HS-5 (cell line): ENCODE results near the gene TMEM59L.
"Not testable (repeated sequence)": the region's sequence is repeated elsewhere in the genome, so short reads cannot be mapped to it uniquely, and the experiment has no call there.

ENCODE experiments used
- DNase-seq: peaks from one replicate; pipeline ENCODE4 v3.0.0-alpha.2; 2012; ENCODE audit warnings: low read depth

TMEM59L gene

DNA sequence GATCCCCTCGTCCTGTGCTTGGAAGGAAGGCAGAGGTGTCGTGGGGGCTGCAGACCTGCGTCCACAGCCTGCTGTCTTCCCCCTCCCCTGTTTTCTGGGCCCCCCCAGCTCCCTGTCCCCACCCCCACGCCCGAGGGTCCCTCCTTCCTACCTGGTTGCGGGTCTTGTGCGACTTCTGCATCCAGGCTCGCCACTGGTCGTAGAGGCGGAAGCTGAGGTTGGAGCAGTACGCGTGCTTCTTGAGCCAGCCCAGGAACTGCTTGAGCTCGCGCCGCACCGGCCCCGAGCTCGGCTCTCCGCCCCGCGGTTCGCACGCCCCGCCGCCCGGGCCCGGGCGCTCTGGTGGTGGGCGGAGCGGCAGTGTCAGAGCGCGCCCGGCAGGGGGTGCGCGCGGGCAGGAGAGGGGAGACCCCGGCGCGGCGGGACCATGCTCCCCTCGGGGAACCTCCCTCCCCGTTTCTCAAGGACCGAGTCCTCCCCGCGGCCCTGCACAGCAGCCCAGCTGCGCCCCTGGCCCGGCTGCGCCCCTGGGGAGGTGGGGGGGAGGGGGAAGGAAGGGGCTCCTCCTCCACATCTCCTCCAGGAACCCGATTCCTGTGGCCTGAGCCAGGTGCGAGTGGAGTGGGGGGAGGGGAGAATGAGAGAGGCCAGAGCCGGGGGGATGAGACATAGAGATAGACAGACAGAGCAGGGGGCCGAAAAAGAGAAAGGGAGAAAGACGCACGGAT is 18.4 kb upstream of the TMEM59L start:
- no peak for DNase-seq

DNA sequence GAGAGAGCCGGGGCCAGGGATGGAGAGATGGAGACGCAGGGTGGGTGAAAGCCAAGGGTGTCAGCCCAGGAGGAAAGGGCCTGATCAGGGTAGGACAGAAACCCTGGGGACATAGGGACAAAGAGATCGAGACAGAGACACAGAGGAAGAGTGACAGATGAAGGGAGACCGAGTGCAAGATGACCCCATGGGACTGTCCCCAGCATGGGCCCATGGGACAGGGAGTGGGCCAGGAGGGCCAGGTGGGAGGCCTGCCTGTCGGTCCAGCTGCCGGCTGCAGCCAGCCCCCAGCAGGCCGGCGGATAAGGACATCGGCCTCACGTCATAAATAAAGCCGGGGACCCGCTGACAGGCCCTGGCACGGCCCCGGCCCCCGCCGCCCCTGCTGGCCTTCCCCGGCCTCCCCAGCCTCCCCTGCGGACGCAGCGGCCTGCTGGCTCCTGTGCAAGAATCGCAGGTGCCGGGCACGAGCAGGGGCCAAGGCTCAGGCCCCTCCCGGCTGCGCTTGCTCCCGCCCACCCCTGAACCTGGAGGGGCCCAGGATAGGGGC is 17.8 kb upstream of the TMEM59L start:
- no peak for DNase-seq

DNA sequence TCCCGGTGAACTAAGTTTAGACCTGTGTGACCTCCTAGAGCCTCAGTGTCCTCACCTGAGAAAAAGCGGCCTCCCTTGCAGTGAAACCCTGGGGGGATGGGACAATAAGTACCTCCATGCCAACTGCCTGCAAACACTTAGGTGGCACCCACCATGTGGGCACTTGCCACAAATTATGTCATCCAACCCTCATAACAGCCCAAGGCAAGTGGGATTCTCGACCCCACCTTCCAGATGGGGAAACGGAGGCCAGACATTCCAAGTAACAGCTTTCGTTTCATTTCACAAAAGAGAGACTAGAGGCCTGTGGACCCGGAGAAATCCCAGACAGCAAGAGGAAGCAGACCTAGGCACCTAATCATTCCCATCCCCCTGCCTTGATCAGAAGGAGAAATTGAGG is 17.2 kb upstream of the TMEM59L start:
- no peak for DNase-seq

DNA sequence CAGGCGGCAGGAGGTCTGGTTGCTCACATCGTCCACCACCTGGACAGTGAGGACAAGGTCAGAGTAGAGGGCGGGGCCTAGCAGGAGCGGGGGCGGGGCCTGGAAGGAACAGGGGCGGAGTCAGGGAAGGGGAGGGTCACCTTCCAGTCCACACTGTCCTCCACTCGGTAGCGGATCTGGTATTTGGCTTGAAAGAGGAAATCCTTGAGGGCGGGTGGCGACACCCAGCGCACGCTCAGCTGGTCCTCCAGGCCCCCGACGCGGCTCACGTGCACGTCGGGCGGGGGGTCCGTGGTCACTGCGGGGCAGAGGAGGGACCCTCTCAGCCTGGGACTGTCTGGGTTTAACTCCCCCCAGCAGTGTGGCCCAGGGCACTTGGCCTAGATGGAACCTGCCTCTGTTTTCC is 15.9 kb upstream of the TMEM59L start:
- no peak for DNase-seq

DNA sequence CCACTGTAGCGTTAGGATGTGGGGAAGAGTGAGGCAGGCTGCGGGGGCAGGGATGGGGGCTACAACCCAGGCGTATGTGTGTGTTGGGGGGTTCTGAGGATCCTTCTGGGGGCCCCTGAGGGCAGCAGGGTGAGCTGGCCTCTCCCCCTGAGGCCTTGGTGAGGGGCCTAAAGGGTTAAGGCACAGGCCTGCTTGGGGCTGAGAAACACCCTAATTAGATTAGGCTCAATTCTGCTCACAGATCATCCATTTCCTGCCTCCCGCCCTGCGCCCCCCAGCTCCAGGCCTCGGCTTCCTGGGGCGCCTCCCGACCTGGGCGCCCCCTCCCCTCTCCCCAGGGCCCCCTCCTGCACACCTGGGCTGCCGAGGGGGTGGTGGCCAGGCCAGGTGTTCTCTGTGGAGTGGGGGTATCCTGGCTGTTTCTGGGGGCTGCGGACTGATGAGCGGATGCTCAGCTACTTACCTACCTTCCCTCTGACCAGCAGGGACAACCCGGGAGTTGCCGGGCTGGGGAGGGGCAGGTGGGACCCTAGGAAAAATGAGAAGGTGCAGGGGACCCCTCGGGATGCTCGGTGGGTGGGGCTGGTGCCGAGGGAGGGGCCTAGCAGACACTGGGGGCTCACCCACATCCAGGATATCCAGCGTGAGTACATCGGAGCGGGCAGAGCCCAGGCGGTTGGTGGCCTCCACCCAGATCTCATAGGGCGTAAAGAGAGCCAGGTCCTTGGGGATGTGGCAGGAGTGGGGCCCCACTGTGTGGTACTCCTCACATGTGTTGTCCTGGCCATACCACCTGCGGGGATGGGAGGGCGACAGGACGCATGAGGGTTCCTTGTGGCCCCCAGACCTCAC is 14.6 kb upstream of the TMEM59L start:
- no peak for DNase-seq

DNA sequence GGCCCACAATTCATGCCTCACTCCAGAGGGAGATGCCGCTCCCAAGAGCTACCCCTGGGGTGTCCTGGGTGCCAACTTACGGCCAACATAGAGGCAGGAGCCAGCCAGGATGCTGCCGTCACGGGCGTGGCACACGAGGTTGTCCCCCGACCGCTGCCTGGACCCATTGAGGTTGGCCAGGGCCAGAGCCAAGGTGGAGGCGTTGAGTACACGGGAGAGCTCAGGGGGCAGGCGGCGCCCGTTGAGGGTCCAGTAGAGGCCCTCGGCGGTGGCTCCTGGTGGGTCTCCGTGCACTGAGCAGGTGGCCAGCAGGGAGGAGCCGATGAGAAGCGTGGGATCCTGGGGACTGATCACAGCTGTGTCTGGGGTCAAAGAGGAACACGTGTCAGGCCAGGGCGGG is 13.2 kb upstream of the TMEM59L start:
- no peak for DNase-seq

DNA sequence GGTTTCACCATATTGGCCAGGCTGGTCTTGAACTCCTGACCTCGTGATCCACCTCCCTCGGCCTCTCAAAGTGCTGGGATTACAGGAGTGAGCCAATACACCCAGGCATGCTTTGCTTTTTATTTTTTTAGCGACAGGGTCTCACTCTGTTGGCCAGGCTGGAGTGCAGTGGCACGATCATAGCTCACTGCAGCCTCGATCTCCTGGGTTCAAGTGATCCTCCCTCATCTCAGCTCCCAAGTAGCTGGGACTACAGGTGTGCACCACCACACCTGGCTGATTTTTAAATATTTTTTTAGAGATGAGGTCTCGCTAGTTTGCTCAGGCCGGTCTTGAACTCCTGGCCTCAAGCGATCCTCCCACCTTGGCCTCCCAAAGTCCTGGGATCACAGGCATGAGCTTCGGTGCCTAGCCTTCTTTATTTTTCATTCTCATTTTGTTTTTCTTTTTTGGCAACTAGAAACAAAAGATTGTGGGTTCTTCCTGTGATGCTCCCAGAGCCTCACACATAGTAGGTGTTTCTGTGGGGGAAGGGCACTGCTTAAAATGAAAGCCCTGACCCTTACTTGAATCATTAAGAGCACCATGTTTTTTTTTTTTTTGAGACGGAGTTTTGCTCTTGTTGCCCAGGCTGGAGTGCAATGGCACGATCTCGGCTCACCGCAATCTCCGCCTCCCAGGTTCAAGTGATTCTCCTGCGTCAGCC is 11.8 kb upstream of the TMEM59L start:
- not testable (repeated sequence) for DNase-seq

DNA sequence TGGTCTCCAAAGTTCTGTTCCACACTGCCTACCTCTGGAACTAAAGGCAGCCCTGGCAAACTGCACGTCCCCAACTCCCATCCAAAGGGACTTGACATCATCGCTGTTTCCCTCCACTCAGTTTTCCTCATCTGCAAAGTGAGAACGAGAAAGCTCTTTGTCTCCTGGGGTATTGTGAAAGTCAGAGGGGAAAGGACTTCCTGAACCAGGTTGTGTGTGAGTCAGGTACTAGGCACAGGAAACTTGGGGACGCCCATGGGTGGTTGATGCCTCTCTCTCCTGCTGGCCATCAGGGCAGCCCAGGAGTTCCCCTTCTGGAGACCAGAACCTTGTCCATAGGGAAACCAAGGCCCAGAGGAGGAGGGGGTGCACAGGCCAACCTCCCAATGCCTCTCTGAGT is 10.8 kb upstream of the TMEM59L start:
- no peak for DNase-seq

DNA sequence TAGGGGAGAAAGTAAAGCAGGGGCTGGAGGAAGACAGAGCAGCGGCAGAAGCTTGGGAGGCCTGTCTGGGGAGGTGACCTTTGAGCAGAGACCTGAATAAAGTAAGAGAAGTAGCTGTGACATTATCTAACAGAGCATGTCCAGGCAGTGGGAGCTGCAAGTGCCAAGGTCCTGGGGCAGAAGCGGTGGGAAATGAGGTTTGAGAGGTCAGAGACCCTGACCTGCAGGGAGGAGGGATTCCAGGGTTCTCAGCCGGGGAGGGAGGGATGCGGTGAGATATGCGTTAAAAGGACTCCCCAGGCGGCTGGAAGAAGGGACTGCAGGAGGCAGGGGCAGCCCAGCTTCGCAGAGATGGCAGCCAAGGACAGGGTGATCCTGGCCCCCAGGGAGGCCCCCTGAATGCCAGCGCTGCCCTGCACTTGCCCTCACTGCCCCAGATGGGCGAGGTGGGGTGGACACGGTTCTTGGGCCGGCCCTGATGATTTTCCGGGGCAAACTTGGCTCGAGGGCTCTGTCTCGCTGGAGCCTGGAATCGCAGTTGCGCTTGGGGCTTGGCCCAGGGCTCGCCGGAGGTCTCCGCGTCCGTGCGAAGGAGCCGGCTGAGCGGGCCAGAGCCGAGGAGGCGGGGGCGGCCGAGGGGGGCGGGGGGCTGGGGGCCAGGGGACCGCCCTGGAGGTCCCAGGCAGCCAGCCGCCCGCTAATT is 9.3 kb upstream of the TMEM59L start:
- no peak for DNase-seq

DNA sequence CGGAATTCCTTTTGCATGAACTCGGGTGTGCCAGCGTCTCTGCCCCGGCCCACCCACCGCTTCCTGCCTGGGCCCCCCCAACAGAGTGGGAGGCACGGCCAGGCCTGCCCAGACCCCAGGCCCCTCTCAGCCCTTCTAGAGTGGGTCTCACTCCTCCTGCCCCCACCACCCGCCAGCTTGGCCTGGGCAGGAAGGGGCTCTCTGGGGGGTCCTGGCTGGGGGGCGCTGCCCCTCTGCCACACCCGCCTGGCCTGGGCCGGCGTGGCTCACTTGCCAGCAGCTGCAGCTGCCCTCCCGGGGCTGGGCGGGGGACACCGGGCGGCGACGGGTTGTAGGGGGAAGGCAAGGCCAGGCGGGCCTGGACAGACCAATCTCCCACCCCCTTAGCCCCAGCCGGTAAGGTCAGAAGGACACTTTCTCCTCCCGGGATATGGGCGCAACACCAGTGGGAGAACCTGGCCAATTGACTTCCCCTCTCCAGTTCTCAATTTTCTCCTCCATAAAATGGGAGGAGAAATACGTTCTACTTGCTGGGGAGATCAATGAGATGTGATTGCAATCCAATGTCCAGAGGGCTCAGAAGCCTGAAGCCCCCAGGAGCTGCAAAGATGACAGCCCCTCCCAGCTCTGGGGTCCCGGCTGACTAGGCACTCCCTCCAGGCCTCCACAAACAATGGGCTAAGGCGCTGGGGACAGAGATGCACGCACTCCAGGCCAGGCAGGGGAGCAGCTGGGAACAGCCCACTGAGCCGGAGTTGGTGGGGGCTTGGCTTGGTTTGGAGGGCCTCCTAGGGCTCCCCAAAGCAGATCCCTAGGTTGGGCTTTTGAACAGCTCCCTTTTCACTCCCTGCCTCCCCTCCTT is 8.5 kb upstream of the TMEM59L start:
- no peak for DNase-seq

DNA sequence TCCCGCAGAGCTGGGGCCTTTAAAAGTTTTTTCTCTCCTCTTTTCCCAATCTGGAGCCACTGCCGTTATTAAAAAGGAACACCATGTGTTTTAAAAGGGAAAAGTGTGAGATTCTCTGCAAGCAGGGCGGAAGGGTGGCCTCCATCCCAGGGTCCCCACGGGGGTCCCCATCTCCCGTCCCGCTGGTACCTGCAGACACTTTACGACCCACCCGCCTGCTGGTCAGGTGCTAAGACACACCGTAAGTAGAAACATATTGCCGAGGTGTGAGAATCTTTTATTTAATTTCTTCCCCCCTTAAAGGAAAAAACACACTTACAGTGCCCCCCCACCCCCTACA is 7.9 kb upstream of the TMEM59L start:
- no peak for DNase-seq

DNA sequence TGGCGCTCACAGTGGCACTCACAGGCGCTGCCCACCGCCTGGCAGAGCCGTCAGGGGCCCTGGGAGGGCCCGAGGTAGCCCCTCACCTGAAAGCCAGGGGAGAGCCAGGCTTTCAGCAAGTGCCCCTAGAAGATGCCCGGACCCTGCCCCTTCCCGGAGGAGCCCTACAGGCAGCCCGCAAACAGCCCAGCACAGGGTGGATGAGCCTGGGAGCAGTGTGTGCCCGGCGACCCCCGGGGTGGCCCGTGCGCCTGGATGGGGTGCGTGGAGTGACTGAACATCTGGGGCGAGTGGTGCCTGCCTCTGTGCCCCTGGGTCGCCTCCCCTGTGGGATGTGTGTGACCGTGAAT is 7.5 kb upstream of the TMEM59L start:
- no peak for DNase-seq

DNA sequence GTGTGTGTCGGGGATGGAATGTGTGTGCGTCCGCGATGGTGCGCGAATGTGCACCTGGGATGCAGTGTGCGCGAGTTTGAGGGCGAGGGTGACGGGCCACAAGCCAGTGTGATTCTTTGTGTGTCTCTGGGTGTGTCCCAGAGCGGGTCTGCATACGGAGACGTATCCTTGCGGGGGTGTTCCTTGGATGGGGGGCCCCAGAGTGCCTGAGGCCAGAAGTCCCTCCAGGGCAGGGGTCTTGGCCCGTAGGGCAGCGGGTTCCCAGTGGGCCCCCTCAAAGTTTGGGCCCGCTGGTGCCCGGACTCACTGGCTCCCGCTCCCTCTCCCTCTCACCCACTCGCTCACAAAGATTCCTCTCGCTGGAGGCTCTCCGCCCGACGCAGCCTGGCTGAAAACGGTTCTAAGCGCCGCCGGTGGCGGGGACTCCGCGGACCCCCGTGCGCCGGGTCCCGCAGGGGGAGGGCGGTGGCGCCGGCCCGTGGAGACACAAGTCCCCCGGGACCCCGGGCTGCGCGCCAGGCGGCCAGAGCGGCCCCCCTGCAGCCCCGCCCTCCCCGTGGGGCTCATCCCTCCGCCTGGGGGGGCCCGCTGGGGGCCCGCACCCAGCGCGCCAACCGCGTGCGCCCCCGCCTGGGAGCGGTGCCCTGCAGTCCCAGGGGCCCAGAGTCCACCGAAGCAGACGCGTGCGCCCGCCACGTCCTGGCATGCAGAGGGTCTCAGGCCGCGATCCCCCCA is 7.0 kb upstream of the TMEM59L start:
- no peak for DNase-seq

DNA sequence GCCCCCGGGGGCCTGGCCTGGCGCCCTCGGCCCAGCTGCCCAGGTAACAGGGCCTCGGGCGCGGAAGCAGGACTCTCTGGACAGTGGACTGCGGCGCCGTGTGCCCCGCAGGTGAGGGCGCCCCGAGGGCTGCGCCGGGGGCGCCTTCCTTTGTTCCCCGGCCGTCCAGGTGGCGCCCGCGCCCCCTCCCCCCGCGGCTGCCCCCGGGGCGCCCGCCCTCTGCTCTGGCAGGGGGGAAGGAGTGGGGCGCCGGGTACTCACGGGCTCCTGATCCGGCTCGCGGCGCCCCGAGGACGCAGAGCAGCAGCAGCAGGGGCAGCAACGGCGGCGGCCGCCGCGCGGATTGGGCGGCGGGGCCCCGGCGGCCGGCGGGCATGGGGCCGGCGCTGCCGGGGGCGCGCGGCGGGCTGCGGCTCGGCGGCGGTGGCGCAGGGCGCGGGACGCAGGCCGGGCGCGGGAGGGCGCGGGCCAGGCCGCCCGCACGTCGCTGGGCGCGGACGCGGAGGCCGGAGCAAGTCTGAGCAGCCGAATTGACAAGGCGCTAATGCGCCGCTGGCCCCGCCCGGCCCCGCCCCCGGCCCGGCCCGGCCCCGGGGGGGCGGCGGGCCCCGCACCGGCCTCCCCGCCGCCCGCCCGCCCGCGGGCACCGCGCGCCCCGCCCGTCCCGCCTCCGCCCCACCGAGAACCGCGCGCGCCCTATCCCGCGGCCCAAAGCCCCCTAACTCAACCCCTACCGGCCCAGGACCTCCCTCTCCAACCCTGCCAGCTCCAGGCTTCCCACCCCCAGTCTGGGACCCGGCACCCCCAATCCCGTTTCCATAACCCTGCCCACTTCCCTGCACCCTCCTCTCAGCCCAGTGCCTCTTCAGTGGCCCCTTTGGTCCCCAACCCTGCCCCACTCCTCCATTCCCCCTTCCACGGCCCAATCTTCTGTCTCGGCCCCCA is 6.1 kb upstream of the TMEM59L start, which contains the start of gene CRLF1:
Gene CRLF1 (minus strand): TSS at position 519 of the 945 bp plus-strand sequence. CDS start 143 bp downstream, at position 376.
- DNase-seq = no peak

DNA sequence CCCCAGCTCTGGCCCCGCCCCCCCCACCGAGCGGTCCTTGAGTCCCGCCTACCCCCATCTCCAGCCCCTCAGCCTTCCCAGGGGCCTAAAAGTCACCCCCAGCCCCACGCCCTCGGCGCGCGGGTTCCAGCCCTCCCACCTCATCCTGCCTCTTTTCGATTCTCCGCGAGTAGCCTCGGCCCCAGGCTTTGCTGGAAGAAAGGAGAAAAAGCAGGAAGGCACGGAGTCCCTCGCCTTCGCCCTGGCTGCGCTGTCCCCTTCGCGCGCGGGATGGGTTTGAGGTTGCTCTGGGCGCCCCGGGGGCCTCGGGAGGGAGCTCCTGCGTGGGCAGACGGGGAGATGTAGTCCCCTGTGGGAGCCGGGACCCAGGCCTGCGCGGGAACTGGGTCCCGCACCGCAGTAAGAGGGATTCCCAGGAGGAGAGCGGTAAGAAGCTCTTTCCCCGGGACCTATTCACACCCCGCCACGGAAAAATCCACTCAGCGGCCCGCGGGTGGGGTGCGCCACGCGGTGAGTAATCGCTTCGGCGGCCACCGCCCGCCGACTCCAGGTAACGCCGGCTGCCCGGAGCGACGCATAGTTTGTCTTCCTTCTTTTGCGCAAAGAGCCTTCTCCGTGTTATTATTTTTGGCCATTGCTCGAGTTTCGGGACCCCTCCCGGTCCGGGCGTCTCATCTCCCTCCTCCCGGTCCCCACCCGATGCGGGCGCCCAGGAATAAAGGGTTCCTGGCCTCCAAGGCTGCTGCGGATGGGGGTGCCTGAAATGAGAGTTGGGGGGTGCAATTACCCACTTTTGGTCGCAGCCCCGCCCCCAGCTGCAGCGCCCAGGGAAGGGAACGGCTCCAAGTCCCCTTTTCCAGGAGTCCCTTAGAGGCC is 5.2 kb upstream of the TMEM59L start:
- DNase-seq = no peak

DNA sequence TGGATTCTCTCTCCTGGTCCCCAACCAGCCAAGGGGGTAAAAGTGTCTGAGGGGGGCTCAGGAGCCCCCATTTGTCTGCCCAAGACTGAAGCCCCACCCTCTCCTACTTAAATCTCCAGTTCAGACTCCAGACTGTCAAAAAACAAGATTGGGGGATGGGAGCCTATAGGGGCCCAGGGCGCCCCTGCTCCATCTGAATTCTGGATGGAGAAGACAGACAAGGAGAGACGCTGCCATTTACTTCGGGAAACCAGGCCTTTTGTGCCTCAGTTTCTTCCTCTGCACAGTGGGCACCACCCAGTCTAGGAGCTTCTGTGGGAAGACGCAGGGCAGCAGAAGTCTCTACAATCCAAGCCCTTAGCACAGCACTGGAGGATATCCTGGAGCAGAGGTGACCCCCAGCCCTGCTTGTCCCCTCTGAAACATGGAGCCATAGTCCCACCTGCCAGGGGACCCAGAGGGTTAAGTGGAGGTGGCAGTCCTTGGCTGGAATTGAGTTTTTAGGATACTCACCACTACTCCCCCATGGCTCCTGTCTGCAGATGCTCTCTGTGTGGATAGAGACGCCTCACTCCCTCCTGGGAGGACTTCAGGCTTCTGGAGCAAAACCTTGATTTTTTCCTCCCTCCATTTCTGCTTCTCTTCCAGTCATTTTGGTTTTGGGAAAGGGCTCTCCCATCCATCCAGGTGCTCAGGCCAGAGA is 4.4 kb upstream of the TMEM59L start:
- no peak for DNase-seq
